GM12878 (cell line): ENCODE measurements around the gene TLK2. TPM values are rescaled to one million over a fixed set of nuclear protein-coding genes. Genes with fewer than 3 reads are reported as not detected.

ENCODE experiments used
- ATAC-seq: fragments of 200-7000 bp; cut with Tn5 transposase; 3 replicates; pipeline ENCODE4 v1.9.1; 2020; ENCODE audit warnings: mild to moderate bottlenecking, moderate library complexity
- BruUV-seq: library from RNA; stranded (reverse); fragments of 400-500 nt; replicated peaks from 2 replicates; lab custom pipeline; 2021; lab: Mats Ljungman, UMichigan
- CTCF ChIA-PET: fragments of 300-600 bp; sonication (Branson Sonifier 250); formaldehyde crosslinking; extraction: SDS; loops from one replicate; lab custom pipeline; 2021; ENCODE audit warnings: inconsistent platforms; lab: Yijun Ruan, JAX
- POLR2A ChIA-PET: fragments of 350-600 bp; formaldehyde crosslinking; extraction: SDS; loops from one replicate; lab custom pipeline; 2021; ENCODE audit warnings: inconsistent platforms; lab: Charles Lee
- RAD21 ChIA-PET: fragments of 300-600 bp; sonication (Branson Sonifier 250); formaldehyde crosslinking; loops from one replicate; lab custom pipeline; 2023; ENCODE audit warnings: antibody characterized with exemption; ENCODE audit not compliant: unreplicated experiment; lab: Charles Lee
- SMC1A ChIA-PET: fragments of 300-600 bp; sonication (Branson Sonifier 250); formaldehyde crosslinking; loops from one replicate; lab custom pipeline; 2023; ENCODE audit not compliant: unreplicated experiment, uncharacterized antibody; lab: Charles Lee
- DNase-seq: peaks from one replicate; pipeline ENCODE4 v3.0.0-alpha.2; 2011; ENCODE audit warnings: low read depth, low spot score
- FAIRE-seq: peaks from 3 replicates; lab custom pipeline; 2011; peaks lifted over from hg19 to GRCh38; lab: Jason Lieb, UNC
- H2AFZ ChIP-seq: 2 replicates; pipeline ENCODE4 v1.6.0; 2011; ENCODE audit warnings: low read depth, low read length, control low read depth; ENCODE audit not compliant: control insufficient read depth
- H3K27ac ChIP-seq: 2 replicates; pipeline ENCODE4 v1.5.1; 2011; ENCODE audit warnings: control low read depth; ENCODE audit not compliant: control insufficient read depth, insufficient read depth
- H3K27me3 ChIP-seq, 2 experiments: replicated peaks in 1 of 2; 2 replicates each; pipeline versions ENCODE4 v1.6.0 to v1.6.1; 2011; ENCODE audit warnings: low read length in 1 of 2; ENCODE audit not compliant: control insufficient read depth in 2 of 2, insufficient read depth in 2 of 2
- H3K36me3 ChIP-seq, 2 experiments: 2 replicates each; pipeline ENCODE4 v1.5.1; 2011; ENCODE audit warnings: low read length in 1 of 2; ENCODE audit not compliant: control insufficient read depth in 2 of 2, insufficient read depth in 2 of 2
- H3K4me1 ChIP-seq: 2 replicates; pipeline ENCODE4 v1.6.1; 2011; ENCODE audit warnings: mild to moderate bottlenecking, low read length, moderate library complexity, mixed read lengths; ENCODE audit not compliant: control insufficient read depth, insufficient read depth
- H3K4me2 ChIP-seq: 2 replicates; pipeline ENCODE4 v1.6.0; 2011; ENCODE audit warnings: control low read depth; ENCODE audit not compliant: control insufficient read depth, insufficient read depth
- H3K4me3 ChIP-seq: fragments of 200-600 bp; sonication (generic); 2 replicates; pipeline ENCODE4 v1.5.1; 2016
- H3K79me2 ChIP-seq: 2 replicates; pipeline ENCODE4 v1.6.0; 2011; ENCODE audit warnings: low read length; ENCODE audit not compliant: control insufficient read depth, insufficient read depth
- H3K9ac ChIP-seq: 2 replicates; pipeline ENCODE4 v1.8.0; 2011; ENCODE audit warnings: low read length, control low read depth, mixed read lengths; ENCODE audit not compliant: control insufficient read depth, insufficient read depth
- H3K9me3 ChIP-seq: replicated peaks from 3 replicates; pipeline ENCODE4 v1.5.1; 2011; ENCODE audit warnings: mild to moderate bottlenecking, low read length; ENCODE audit not compliant: control insufficient read depth, insufficient read depth
- H4K20me1 ChIP-seq: 2 replicates; pipeline ENCODE4 v1.6.0; 2011; ENCODE audit not compliant: control insufficient read depth, insufficient read depth
- ASH2L ChIP-seq: fragments of 300-600, 200-600 bp; sonication (generic); IDR thresholded peaks from 2 replicates; pipeline ENCODE4 v1.6.1; 2017; ENCODE audit warnings: low read depth, mild to moderate bottlenecking, borderline replicate concordance
- CTCF ChIP-seq, 3 experiments: IDR thresholded peaks in 2 of 3; conservative IDR thresholded peaks in 1 of 3; 2 replicates each; pipeline ENCODE4 v1.5.1; 2011; ENCODE audit warnings: low read depth in 3 of 3, low read length in 3 of 3, mild to moderate bottlenecking in 3 of 3, control low read depth in 2 of 3, moderate library complexity in 2 of 3, inconsistent platforms in 1 of 3, mixed read lengths in 1 of 3; ENCODE audit not compliant: control insufficient read depth in 2 of 3, insufficient read depth in 1 of 3; ENCODE audit errors: extremely low read depth in 1 of 3
- DPF2 ChIP-seq: fragments of 450-650 bp; IDR thresholded peaks from 2 replicates; pipeline ENCODE4 v1.6.1; 2017; ENCODE audit warnings: mild to moderate bottlenecking
- E2F8 ChIP-seq: fragments of 450-650 bp; IDR thresholded peaks from 2 replicates; pipeline ENCODE4 v1.6.1; 2018; ENCODE audit warnings: mild to moderate bottlenecking, low read depth, moderate library complexity; ENCODE audit not compliant: partially characterized antibody
- EGR1 ChIP-seq, 2 experiments: IDR thresholded peaks; 1 replicate in 1 of 2; 2 replicates in 1 of 2; pipeline ENCODE4 v1.6.1; 2011 to 2012; ENCODE audit warnings: low read depth in 2 of 2, low read length in 2 of 2, borderline replicate concordance in 1 of 2, mild to moderate bottlenecking in 1 of 2, moderate library complexity in 1 of 2
- IRF5 ChIP-seq: fragments of 450-650 bp; IDR thresholded peaks from 2 replicates; pipeline ENCODE4 v1.6.1; 2017; ENCODE audit warnings: borderline replicate concordance
- JUNB ChIP-seq: IDR thresholded peaks from 2 replicates; pipeline ENCODE4 v1.6.1; 2016; ENCODE audit warnings: antibody characterized with exemption, mild to moderate bottlenecking
- MEF2A ChIP-seq: IDR thresholded peaks from 2 replicates; pipeline ENCODE4 v1.6.1; 2011; ENCODE audit warnings: low read depth, mild to moderate bottlenecking, low read length, moderate library complexity; ENCODE audit not compliant: insufficient read depth
- MTA3 ChIP-seq: IDR thresholded peaks from 2 replicates; pipeline ENCODE4 v1.6.1; 2012; ENCODE audit warnings: low read length, inconsistent platforms, borderline replicate concordance
- MXI1 ChIP-seq: fragments of 150-350 bp; IDR thresholded peaks from 2 replicates; pipeline ENCODE4 v1.6.1; 2011; ENCODE audit warnings: low read depth, mild to moderate bottlenecking, inconsistent platforms, low read length, improper control_type of control experiment
- SMARCA5 ChIP-seq: fragments of 450-650 bp; IDR thresholded peaks from 2 replicates; pipeline ENCODE4 v1.6.1; 2017; ENCODE audit warnings: mild to moderate bottlenecking
- TCF3 ChIP-seq: IDR thresholded peaks from 2 replicates; pipeline ENCODE4 v1.6.1; 2012; ENCODE audit warnings: low read depth, mild to moderate bottlenecking, low read length, borderline replicate concordance; ENCODE audit not compliant: insufficient read depth
- ZNF384 ChIP-seq: IDR thresholded peaks from 2 replicates; pipeline ENCODE4 v1.6.1; 2012; ENCODE audit warnings: low read depth, mild to moderate bottlenecking, low read length, improper control_type of control experiment, borderline replicate concordance
- WGBS: methylation state at CpG from one replicate; pipeline ENCODE4 v1.1.6; 2016; ENCODE audit warnings: low lambda C conversion rate; ENCODE audit not compliant: insufficient replicate concordance, insufficient coverage; ENCODE audit errors: missing lambda C conversion rate; 5-methylcytosine and 5-hydroxymethylcytosine counted together
- in situ Hi-C: fragments of 300-500 bp; cut with MboI; formaldehyde crosslinking; loops from 9 replicates; pipeline ENCODE4 v1.14.3; 2018; ENCODE audit warnings: mixed read lengths
- intact Hi-C: fragments of 100-400 bp; cut with micrococcal nuclease; formaldehyde crosslinking; loops from one replicate; pipeline ENCODE4 v1.14.2; 2022; ENCODE audit not compliant: unreplicated experiment
- polyA plus RNA-seq, 11 experiments: library from polyadenylated mRNA; depleted of rRNA in 4 of 11; unstranded in 6 of 11; stranded (reverse) in 5 of 11; fragments of >200 nt; fragmentation: Nextera tagmentation in 4 of 11; fragmentation: Illumina TruSeq in 1 of 11; extraction: Ambion mirVana in 4 of 11; extraction: Trizol in 1 of 11; gene quantifications; 1 replicate in 1 of 11; 2 replicates in 10 of 11; pipeline versions ENCODE4 v1.2.1 to v1.2.3, GENCODE V29; 2011 to 2016; ENCODE audit warnings: inconsistent platforms in 2 of 11, missing spikeins in 2 of 11, low read depth in 1 of 11
- total RNA-seq, 4 experiments: library from RNA; depleted of rRNA in 3 of 4; stranded (reverse); fragments of >200 nt in 3 of 4; fragmentation: Illumina TruSeq in 1 of 4; extraction: Trizol in 1 of 4; gene quantifications; 2 replicates each; pipeline versions ENCODE4 v1.2.1 to v1.2.3, GENCODE V29; 2013 to 2021
- TF ChIP-seq, protein P1 (sequence below): IDR thresholded peaks from 2 replicates; pipeline ENCODE4 v1.6.1; 2011; ENCODE audit warnings: low read depth, mild to moderate bottlenecking, low read length, moderate library complexity, borderline replicate concordance; ENCODE audit errors: extremely low read depth

The TLK2 gene
- total and polyA plus RNA-seq, 10 of the 15 experiments (the other 5 are each of a cell fraction or from before 2014, with no cell fraction given): 12.1 to 51.2 (median 27.5) TPM

- POLR2A ChIA-PET: no interaction called here
- intact Hi-C loops: no loop called here
- Histone ChIP-seq H3K79me2 (no peaks in the 10 kb centered on the region; the same call in 1 of the 2 replicates), H4K20me1 (no peaks in the 10 kb centered on the region), H3K4me3 (no peak overlapping the region; the same call in 1 of the 2 replicates), H3K4me1 (peaks cover 6% of the 10 kb centered on the region), H3K36me3 (peaks cover 12% of the 10 kb centered on the region in 2 experiments)
- no TSS peak for BruUV-seq
- ATAC-seq: peak; percentile 94
- FAIRE-seq: peak; percentile 56
- TF ChIP-seq SMARCA5 (no peak), EGR1 (IDR thresholded peaks at IDR 0.05; ENCODE audit: borderline replicate concordance in 1 of 2, low read depth in 2 of 2, low read length in 2 of 2) (0 out of 3 replicates have a peak, but pooled peaks of 1 of the 2 experiments have one; percentile 5), DPF2 (no peak), TCF3 (no peak), IRF5 (no peak), ZNF384 (no peak), MEF2A (no peak), ASH2L (no peak), MTA3 (no peak), CTCF (IDR thresholded peaks at IDR 0.05 in 2 of 3, conservative IDR thresholded peaks at IDR 0.05 in 1 of 3; ENCODE audit: control insufficient read depth in 2 of 3, extremely low read depth in 1 of 3, insufficient read depth in 1 of 3, low read depth in 3 of 3, low read length in 3 of 3) (no peak), E2F8 (no peak), JUNB (peak; percentile 45; the same call in 1 of the 2 replicates), MXI1 (no peak)
- TF ChIP-seq, protein P1, sequence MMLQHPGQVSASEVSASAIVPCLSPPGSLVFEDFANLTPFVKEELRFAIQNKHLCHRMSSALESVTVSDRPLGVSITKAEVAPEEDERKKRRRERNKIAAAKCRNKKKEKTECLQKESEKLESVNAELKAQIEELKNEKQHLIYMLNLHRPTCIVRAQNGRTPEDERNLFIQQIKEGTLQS: no peak
- TF ChIP-seq, all 136 proteins: peak for 2
- Histone ChIP-seq H3K4me2 (peak overlapping the region; percentile 47; the same call in 1 of the 2 replicates), H2AFZ (no peak overlapping the region), H3K27ac (peak overlapping the region; percentile 45), H3K27me3 (no peaks in the 10 kb centered on the region), H3K9ac (no peak overlapping the region), H3K9me3 (no peaks in the 10 kb centered on the region)
- in situ Hi-C loops: no loop called here
- ChIA-PET RAD21 (no interaction called here), CTCF (interaction anchor here (0.9 to 1.3 kb wide), 2 partner anchors 58 to 189 kb away, joined by 4 to 5 read pairs; no protein-coding TSS in a partner anchor), SMC1A (interaction anchor here (0.9 to 1.4 kb wide), 2 partner anchors 10 to 190 kb away, joined by 4 to 7 read pairs; no protein-coding TSS in a partner anchor)
- WGBS: 2% methylated on average over 5 of the region's 5 CpGs
- DNase-seq: peak; percentile 15
Measured at GRCh38 chr17:62611292-62611691, 132.7 kb downstream of the TLK2 start.
